ENCODE results near the gene GLE1.
"Not testable (repeated sequence)": the region's sequence is repeated elsewhere in the genome, so short reads cannot be mapped to it uniquely, and the experiment has no call there.

The GLE1 gene

GRCh38 chr9:128495804-128496417 lies 8.6 kb upstream of the GLE1 start:
- in situ Hi-C loops (cut with HindIII; ENCODE audit: low sequenced_read_pairs): no loop called here

GRCh38 chr9:128497824-128498610 lies 6.5 kb upstream of the GLE1 start:
- in situ Hi-C loops (cut with HindIII; ENCODE audit: low sequenced_read_pairs): no loop called here

- in situ Hi-C loops (cut with HindIII; ENCODE audit: low sequenced_read_pairs): no loop called here
Observed at GRCh38 chr9:128498911-128499310, 5.6 kb upstream of the GLE1 start.

- in situ Hi-C loops (cut with HindIII; ENCODE audit: low sequenced_read_pairs): no loop called here
Observed at GRCh38 chr9:128499920-128500319, 4.6 kb upstream of the GLE1 start.

- in situ Hi-C loops (cut with HindIII; ENCODE audit: low sequenced_read_pairs): not testable (repeated sequence)
Observed at GRCh38 chr9:128503415-128503825, 1.1 kb upstream of the GLE1 start.

- in situ Hi-C loops (cut with HindIII; ENCODE audit: low sequenced_read_pairs): no loop called here
Observed at GRCh38 chr9:128503870-128504269, 649 bp upstream of the GLE1 start.

- in situ Hi-C loops (cut with HindIII; ENCODE audit: low sequenced_read_pairs): no loop called here
Observed at GRCh38 chr9:128505414-128505765, 871 bp downstream of the GLE1 start.

- in situ Hi-C loops (cut with HindIII; ENCODE audit: low sequenced_read_pairs): not testable (repeated sequence)
Observed at GRCh38 chr9:128505906-128506305, 1.4 kb downstream of the GLE1 start.

GRCh38 chr9:128512820-128513219 lies 8.3 kb downstream of the GLE1 start:
- in situ Hi-C loops (cut with HindIII; ENCODE audit: low sequenced_read_pairs): no loop called here

- in situ Hi-C loops (cut with HindIII; ENCODE audit: low sequenced_read_pairs): no loop called here
Observed at GRCh38 chr9:128521956-128522355, 17.4 kb downstream of the GLE1 start.

- in situ Hi-C loops (cut with HindIII; ENCODE audit: low sequenced_read_pairs): no loop called here
Observed at GRCh38 chr9:128523199-128523925, 18.8 kb downstream of the GLE1 start.

- in situ Hi-C loops (cut with HindIII; ENCODE audit: low sequenced_read_pairs): no loop called here
Observed at GRCh38 chr9:128526720-128527119, 22.2 kb downstream of the GLE1 start.

GRCh38 chr9:128528445-128529160 lies 24.1 kb downstream of the GLE1 start:
- in situ Hi-C loops (cut with HindIII; ENCODE audit: low sequenced_read_pairs): no loop called here

GRCh38 chr9:128529191-128529590 lies 24.7 kb downstream of the GLE1 start:
- in situ Hi-C loops (cut with HindIII; ENCODE audit: low sequenced_read_pairs): no loop called here

- in situ Hi-C loops (cut with HindIII; ENCODE audit: low sequenced_read_pairs): no loop called here
Observed at GRCh38 chr9:128532581-128532980, 28.1 kb downstream of the GLE1 start.

GRCh38 chr9:128540634-128541360 lies 36.3 kb downstream of the GLE1 start:
- in situ Hi-C loops (cut with HindIII; ENCODE audit: low sequenced_read_pairs): no loop called here

GRCh38 chr9:128546504-128546903 lies 42.0 kb downstream of the GLE1 start:
- in situ Hi-C loops (cut with HindIII; ENCODE audit: low sequenced_read_pairs): no loop called here

GRCh38 chr9:128548876-128549275 lies 44.4 kb downstream of the GLE1 start:
- in situ Hi-C loops (cut with HindIII; ENCODE audit: low sequenced_read_pairs): no loop called here

GRCh38 chr9:128550226-128550625 lies 45.7 kb downstream of the GLE1 start:
- in situ Hi-C loops (cut with HindIII; ENCODE audit: low sequenced_read_pairs): no loop called here

GRCh38 chr9:128550770-128551656 lies 46.5 kb downstream of the GLE1 start:
- in situ Hi-C loops (cut with HindIII; ENCODE audit: low sequenced_read_pairs): no loop called here
